ENCODE data around the gene SLC22A14. TPM values are rescaled to one million over a fixed set of nuclear protein-coding genes. Genes with fewer than 3 reads are reported as not detected.

Gene SLC22A14
- total RNA-seq, 1 experiment from 2014 or later = 0.13 TPM

- H3K27me3 ChIP-seq (ENCODE audit: control insufficient read depth, insufficient read depth, low read length) = no peaks in the 10 kb centered on the region
- ATAC-seq (no peak), DNase-seq (ENCODE audit: low read depth, low spot score) (no peak)
- H3K27ac ChIP-seq (ENCODE audit: low read length) = no peak overlapping the region
- TF ChIP-seq SIN3A (IDR thresholded peaks at IDR 0.05; ENCODE audit: borderline replicate concordance, insufficient read depth, low read depth, low read length) = no peak
- no peak for TF ChIP-seq TCF7L2 (IDR thresholded peaks at IDR 0.05; ENCODE audit: low read depth, low read length)
- TF ChIP-seq CTCF (IDR thresholded peaks at IDR 0.05) = no peak
- no peak for TF ChIP-seq POLR2AphosphoS5 (IDR thresholded peaks at IDR 0.05; ENCODE audit: low read depth, low read length)
- TF ChIP-seq, protein P1, sequence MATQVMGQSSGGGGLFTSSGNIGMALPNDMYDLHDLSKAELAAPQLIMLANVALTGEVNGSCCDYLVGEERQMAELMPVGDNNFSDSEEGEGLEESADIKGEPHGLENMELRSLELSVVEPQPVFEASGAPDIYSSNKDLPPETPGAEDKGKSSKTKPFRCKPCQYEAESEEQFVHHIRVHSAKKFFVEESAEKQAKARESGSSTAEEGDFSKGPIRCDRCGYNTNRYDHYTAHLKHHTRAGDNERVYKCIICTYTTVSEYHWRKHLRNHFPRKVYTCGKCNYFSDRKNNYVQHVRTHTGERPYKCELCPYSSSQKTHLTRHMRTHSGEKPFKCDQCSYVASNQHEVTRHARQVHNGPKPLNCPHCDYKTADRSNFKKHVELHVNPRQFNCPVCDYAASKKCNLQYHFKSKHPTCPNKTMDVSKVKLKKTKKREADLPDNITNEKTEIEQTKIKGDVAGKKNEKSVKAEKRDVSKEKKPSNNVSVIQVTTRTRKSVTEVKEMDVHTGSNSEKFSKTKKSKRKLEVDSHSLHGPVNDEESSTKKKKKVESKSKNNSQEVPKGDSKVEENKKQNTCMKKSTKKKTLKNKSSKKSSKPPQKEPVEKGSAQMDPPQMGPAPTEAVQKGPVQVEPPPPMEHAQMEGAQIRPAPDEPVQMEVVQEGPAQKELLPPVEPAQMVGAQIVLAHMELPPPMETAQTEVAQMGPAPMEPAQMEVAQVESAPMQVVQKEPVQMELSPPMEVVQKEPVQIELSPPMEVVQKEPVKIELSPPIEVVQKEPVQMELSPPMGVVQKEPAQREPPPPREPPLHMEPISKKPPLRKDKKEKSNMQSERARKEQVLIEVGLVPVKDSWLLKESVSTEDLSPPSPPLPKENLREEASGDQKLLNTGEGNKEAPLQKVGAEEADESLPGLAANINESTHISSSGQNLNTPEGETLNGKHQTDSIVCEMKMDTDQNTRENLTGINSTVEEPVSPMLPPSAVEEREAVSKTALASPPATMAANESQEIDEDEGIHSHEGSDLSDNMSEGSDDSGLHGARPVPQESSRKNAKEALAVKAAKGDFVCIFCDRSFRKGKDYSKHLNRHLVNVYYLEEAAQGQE (IDR thresholded peaks at IDR 0.05; ENCODE audit: insufficient read depth in 1 of 2, low read depth in 2 of 2, low read length in 1 of 2) = no peak
- no peaks in the 10 kb centered on the region for H3K4me1 ChIP-seq (ENCODE audit: control insufficient read depth, insufficient read depth, low read length)
- BruUV-seq (replicated peaks) = no TSS peak
- H3K4me3 ChIP-seq (ENCODE audit: low read depth in 2 of 2, low read length in 2 of 2) = no peak overlapping the region
- H3K9me3 ChIP-seq (ENCODE audit: control insufficient read depth, insufficient read depth, low read depth, low read length) = no peaks in the 10 kb centered on the region
- in situ Hi-C loops (cut with HindIII; ENCODE audit: low pct_unique_long_range_greater_than_20kb, low sequenced_read_pairs) (no loop called here), intact Hi-C loops (cut with micrococcal nuclease; ENCODE audit: unreplicated experiment) (no loop called here)
- H3K36me3 ChIP-seq (ENCODE audit: control insufficient read depth, insufficient read depth, low read length) = no peaks in the 10 kb centered on the region
- CTCF ChIA-PET = no interaction called here
- POLR2A ChIA-PET = no interaction called here
Observed at GRCh38 chr3:38264353-38264771, 17.7 kb upstream of the SLC22A14 start.

GRCh38 chr3:38264779-38265178 lies 17.3 kb upstream of the SLC22A14 start:
- BruUV-seq (replicated peaks) = no TSS peak
- ChIA-PET CTCF (no interaction called here), POLR2A (no interaction called here)
- intact Hi-C loops (cut with micrococcal nuclease; ENCODE audit: unreplicated experiment) (no loop called here), in situ Hi-C loops (cut with HindIII; ENCODE audit: low pct_unique_long_range_greater_than_20kb, low sequenced_read_pairs) (no loop called here)
- H3K9me3 ChIP-seq (ENCODE audit: control insufficient read depth, insufficient read depth, low read depth, low read length) = no peaks in the 10 kb centered on the region
- TF ChIP-seq SIN3A (IDR thresholded peaks at IDR 0.05; ENCODE audit: borderline replicate concordance, insufficient read depth, low read depth, low read length) = no peak
- TF ChIP-seq POLR2AphosphoS5 (IDR thresholded peaks at IDR 0.05; ENCODE audit: low read depth, low read length) = no peak
- TF ChIP-seq, protein P1 (IDR thresholded peaks at IDR 0.05; ENCODE audit: insufficient read depth in 1 of 2, low read depth in 2 of 2, low read length in 1 of 2) = no peak
- no peak for TF ChIP-seq TCF7L2 (IDR thresholded peaks at IDR 0.05; ENCODE audit: low read depth, low read length)
- TF ChIP-seq CTCF (IDR thresholded peaks at IDR 0.05) = no peak
- no peaks in the 10 kb centered on the region for H3K4me1 ChIP-seq (ENCODE audit: control insufficient read depth, insufficient read depth, low read length)
- no peak for ATAC-seq
- no peak for DNase-seq (ENCODE audit: low read depth, low spot score)
- H3K36me3 ChIP-seq (ENCODE audit: control insufficient read depth, insufficient read depth, low read length) = no peaks in the 10 kb centered on the region
- no peak overlapping the region for H3K27ac ChIP-seq (ENCODE audit: low read length)
- H3K27me3 ChIP-seq (ENCODE audit: control insufficient read depth, insufficient read depth, low read length) = no peaks in the 10 kb centered on the region
- H3K4me3 ChIP-seq (ENCODE audit: low read depth in 2 of 2, low read length in 2 of 2) = no peak overlapping the region

All from Panc1 (cell line).